GM21737 (cell line): Measurements from ENCODE around the gene OR1F1.
"Not testable (repeated sequence)": the region's sequence is repeated elsewhere in the genome, so short reads cannot be mapped to it uniquely, and the experiment has no call there.

Experiments
- ATAC-seq: cut with Tn5 transposase; IDR thresholded peaks from one replicate; pipeline ENCODE4 v1.9.1; 2021; ENCODE audit warnings: mild to moderate bottlenecking, moderate library complexity; ENCODE audit not compliant: unreplicated experiment

Gene OR1F1

GRCh38 chr16:3187798-3188674 is at the start of gene OR1F1:
OR1F1 (plus strand) TSS chr16:3188204.
- ATAC-seq: no peak

GRCh38 chr16:3138342-3138741 is 49.7 kb upstream of the OR1F1 start:
- no peak for ATAC-seq

- no peak for ATAC-seq
These were observed 49.1 kb upstream of the OR1F1 start for GRCh38 chr16:3138823-3139426.

GRCh38 chr16:3139561-3139960 is 48.4 kb upstream of the OR1F1 start:
- not testable (repeated sequence) for ATAC-seq

- ATAC-seq: no peak
These were observed 47.2 kb upstream of the OR1F1 start for GRCh38 chr16:3140603-3141427.

GRCh38 chr16:3141781-3142311 is 46.2 kb upstream of the OR1F1 start:
- ATAC-seq: no peak

GRCh38 chr16:3142327-3142726 is 45.7 kb upstream of the OR1F1 start:
- no peak for ATAC-seq

- no peak for ATAC-seq
These were observed 45.2 kb upstream of the OR1F1 start for GRCh38 chr16:3142770-3143169.

- ATAC-seq: no peak
These were observed 44.8 kb upstream of the OR1F1 start for GRCh38 chr16:3143189-3143588.

GRCh38 chr16:3143598-3144320 is 44.2 kb upstream of the OR1F1 start:
- ATAC-seq: no peak

- ATAC-seq: no peak
These were observed 43.6 kb upstream of the OR1F1 start for GRCh38 chr16:3144321-3144983.

- no peak for ATAC-seq
These were observed 42.9 kb upstream of the OR1F1 start for GRCh38 chr16:3145151-3145550.

- no peak for ATAC-seq
These were observed 42.3 kb upstream of the OR1F1 start for GRCh38 chr16:3145660-3146059.

- ATAC-seq: no peak
These were observed 40.8 kb upstream of the OR1F1 start for GRCh38 chr16:3147046-3147756.

- ATAC-seq: no peak
These were observed 40.3 kb upstream of the OR1F1 start for GRCh38 chr16:3147757-3148104.

- no peak for ATAC-seq
These were observed 39.5 kb upstream of the OR1F1 start for GRCh38 chr16:3148256-3149192.

- no peak for ATAC-seq
These were observed 38.8 kb upstream of the OR1F1 start for GRCh38 chr16:3149193-3149530.

GRCh38 chr16:3149630-3150345 is 38.2 kb upstream of the OR1F1 start:
- peak; percentile 2 for ATAC-seq
